Endothelial cell of hepatic sinusoid (primary cell): ENCODE results near the gene LIPH.

Source experiments
- in situ Hi-C: cut with HindIII; loops from 2 replicates; pipeline ENCODE4 v1.10.0; 2017; ENCODE audit warnings: low sequenced_read_pairs

The LIPH gene

GRCh38 chr3:185549122-185549521, 3.3 kb downstream of the LIPH start:
- in situ Hi-C loops = no loop called here

- in situ Hi-C loops = no loop called here
These were observed 11.7 kb downstream of the LIPH start for GRCh38 chr3:185540695-185541094.

GRCh38 chr3:185539934-185540333, 12.5 kb downstream of the LIPH start:
- in situ Hi-C loops = no loop called here

GRCh38 chr3:185537369-185537970, 14.9 kb downstream of the LIPH start:
- in situ Hi-C loops = no loop called here

- in situ Hi-C loops = no loop called here
These were observed 17.9 kb downstream of the LIPH start for GRCh38 chr3:185534511-185534910.

- in situ Hi-C loops = no loop called here
These were observed 19.5 kb downstream of the LIPH start for GRCh38 chr3:185532901-185533300.

GRCh38 chr3:185530856-185531255, 21.5 kb downstream of the LIPH start:
- in situ Hi-C loops = no loop called here

- in situ Hi-C loops = no loop called here
These were observed 23.9 kb downstream of the LIPH start for GRCh38 chr3:185528532-185528931.

- in situ Hi-C loops = no loop called here
These were observed 25.0 kb downstream of the LIPH start for GRCh38 chr3:185527364-185527763.

GRCh38 chr3:185526349-185526951, 25.9 kb downstream of the LIPH start:
- in situ Hi-C loops = no loop called here

GRCh38 chr3:185521349-185522138, 30.8 kb downstream of the LIPH start:
- in situ Hi-C loops = no loop called here

- in situ Hi-C loops = no loop called here
These were observed 33.4 kb downstream of the LIPH start for GRCh38 chr3:185519021-185519420.

- in situ Hi-C loops = no loop called here
These were observed 34.8 kb downstream of the LIPH start for GRCh38 chr3:185517387-185518130.

- in situ Hi-C loops = no loop called here
These were observed 40.7 kb downstream of the LIPH start for GRCh38 chr3:185511711-185512110.

- in situ Hi-C loops = loop anchor here (5.0 kb wide), 1 partner anchor 36 kb away; no protein-coding TSS in a partner anchor
These were observed 43.9 kb downstream of the LIPH start for GRCh38 chr3:185508335-185508991.

- in situ Hi-C loops = loop anchor here (5.0 kb wide), 1 partner anchor 36 kb away; no protein-coding TSS in a partner anchor
These were observed 44.5 kb downstream of the LIPH start for GRCh38 chr3:185507883-185508282.

- in situ Hi-C loops = loop anchor here (5.0 kb wide), 1 partner anchor 32 kb away; no protein-coding TSS in a partner anchor
These were observed 47.8 kb downstream of the LIPH start for GRCh38 chr3:185504636-185505035.

- in situ Hi-C loops = no loop called here
These were observed 48.9 kb downstream of the LIPH start for GRCh38 chr3:185503521-185503920.

GRCh38 chr3:185502987-185503386, 49.4 kb downstream of the LIPH start:
- in situ Hi-C loops = no loop called here

- in situ Hi-C loops = no loop called here
These were observed 53.6 kb downstream of the LIPH start, which contains the start of gene TMEM41A for GRCh38 chr3:185498503-185499396. TMEM41A (minus strand) TSS chr3:185499035; CDS start chr3:185498961, 74 bp downstream.
